CD4-positive, alpha-beta T cell treated with Interleukin-4 for 1 hour (primary cell): Measurements from ENCODE around the gene ADAT2.

ENCODE experiments used
- DNase-seq, 2 donors: peaks; one replicate each; pipeline ENCODE4 v3.0.0-alpha.2; 2020 to 2022

ADAT2 gene

DNA sequence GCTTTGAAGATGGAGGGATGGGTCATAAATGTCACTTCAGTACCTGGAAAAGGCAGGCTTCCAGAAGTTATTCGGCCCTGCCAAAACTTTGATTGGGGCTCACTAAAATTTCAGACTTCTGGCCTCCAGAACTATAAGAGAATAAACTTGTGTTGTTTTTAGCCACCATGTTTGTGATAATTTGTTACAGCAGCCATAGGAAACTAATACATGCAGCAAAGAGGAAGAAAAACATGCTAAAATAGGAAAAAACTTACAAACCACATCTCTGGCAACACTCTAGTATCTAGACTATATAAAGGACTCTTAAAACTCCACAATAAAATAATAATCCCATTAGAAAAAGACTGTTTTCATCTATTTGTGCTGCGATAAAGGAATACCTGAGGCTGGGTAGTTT lies 9.5 kb downstream of the ADAT2 start:
- no peak for DNase-seq

DNA sequence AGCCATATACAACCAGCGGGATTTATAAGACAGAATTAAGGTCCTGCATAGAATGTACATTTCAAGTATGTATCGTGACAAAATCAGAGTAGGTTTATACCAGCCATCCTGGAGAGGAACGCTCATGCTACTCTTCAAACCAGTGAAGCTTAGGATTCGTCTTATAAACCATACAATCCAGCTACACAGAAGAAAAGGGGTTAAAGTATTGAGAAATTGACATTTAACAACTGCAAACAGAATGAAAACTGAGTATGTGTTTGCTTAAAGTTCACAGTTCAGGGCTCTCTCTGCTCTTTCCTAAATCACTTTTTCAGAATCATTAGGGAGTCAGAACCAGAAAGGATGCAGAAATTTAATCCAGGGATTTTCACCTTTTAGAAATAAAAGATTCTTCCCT lies 17.9 kb downstream of the ADAT2 start:
- DNase-seq = no peak

DNA sequence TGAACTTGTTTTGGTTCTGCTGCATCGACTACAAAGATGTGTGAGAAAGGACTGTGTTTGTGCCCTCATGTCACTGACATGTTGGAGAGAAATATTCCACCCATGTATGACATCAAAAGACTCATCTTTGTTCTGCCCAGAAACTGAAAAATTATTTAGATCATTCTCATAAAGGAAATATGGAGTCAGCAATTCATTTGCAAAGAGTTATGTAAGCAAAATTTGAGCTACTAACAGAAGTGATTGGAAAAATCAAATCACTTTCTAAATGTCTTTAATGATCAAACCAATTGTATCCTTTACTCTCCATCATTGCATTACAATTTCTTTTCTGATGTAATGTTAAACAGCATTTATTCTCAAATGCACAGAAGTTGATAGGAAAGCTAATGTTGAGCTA lies 19.3 kb downstream of the ADAT2 start:
- DNase-seq = no peak

DNA sequence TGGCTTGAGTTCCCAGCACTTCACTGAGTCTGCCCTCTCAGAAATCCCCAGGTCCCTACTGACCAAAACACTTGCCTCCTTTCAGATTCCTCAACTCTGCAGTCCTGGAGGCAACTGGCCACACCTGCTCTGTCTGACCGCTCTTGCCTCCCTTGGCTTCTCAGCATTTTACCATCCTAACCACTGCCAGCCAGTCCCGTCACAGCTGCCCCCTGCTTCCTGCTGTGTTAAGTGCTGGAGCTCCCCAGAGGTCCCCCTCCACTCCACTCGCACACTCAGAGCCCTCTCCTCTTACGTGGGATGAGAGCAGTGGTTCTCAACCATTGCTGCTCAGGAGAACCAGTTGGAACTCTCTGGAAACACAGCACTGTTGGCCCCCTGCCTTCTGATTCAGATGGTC lies 20.5 kb downstream of the ADAT2 start:
- DNase-seq = no peak

DNA sequence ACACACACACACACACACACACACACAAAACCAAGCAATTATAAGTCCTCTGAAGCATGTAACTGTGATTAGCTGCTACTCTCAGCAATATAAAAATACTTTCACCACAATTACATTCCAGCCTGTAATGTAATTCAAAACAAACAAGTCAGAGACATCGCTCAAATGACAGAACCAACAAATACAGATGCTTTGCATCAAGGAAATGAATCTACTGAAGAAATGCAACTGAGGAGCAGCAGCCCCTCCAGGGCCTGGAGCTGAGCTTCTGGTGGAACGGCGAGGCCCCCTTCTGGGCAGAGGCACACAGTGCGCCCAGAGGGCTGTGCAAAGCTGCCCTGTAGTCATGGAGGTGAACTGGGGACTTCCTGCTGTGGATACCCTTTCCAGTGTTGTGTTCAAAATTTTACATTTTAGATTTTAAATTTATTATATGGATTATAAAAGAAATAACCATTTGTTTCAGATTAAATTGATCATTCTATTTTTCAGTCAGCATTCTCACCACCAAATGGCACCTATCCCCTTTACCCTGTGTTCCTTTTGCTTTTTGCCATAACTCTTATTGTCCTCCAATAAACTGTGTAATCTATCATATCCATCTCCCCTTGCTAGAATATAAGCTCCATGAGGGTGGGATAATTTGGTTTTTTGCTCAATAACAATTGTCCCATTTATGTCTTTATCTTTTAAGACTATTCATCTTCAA lies 23.2 kb downstream of the ADAT2 start:
- DNase-seq = peak; percentile 71

DNA sequence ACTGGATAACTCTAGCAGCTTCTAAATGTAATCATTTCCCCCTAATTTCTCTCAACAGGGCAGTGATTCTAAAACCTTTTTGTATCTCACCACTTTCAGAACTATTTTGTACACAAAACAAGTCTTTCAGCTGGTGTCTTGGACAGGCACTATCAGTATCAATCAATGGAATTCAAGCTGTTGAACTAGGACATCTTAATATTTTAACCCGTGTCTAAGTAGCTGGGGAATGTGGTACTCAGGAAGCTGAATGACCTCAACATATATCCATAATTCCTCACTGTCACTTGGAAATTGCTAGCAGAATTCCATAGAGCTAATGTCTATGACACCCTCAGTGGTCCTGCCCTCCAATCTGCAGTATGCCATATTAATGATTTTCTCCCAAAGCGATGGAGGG lies 24.5 kb downstream of the ADAT2 start:
- DNase-seq = no peak

DNA sequence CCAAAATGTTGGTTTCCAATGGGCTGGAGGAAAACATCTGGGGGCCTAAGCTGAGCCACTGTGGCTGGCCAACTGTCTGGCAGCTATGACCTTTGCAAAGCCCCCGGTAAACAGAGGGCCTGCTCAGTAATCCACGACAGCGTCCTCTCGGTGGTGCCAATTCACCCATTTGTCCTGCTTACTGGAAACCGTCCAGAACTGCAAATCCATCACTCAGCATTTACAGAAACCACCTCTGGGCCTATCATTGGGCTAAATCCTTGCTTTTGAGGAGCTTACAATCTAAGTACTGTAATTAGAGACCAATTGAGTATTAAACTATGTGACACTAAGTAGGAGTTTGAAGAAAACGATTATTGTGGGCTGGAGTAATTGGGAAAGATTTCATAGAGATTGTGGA lies 31.0 kb downstream of the ADAT2 start:
- DNase-seq = no peak

DNA sequence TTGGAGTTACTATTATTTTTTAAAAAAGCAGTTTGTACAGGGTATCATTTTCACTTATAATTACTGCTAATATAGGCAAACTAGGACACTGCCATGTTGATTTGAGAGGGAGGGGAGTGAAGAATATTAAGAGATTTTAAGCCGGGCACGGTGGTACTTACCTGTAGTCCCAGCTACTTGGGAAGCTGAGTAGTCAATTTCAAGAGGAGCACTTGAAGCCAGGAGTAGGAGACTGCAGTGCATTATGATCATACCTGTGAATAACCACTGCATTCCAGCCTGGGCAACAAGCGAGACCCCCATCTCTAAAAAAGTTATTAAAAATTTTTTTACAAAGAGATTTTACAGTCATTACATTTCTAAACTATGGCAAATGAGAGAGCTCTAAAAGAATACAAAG lies 35.7 kb downstream of the ADAT2 start:
- no peak for DNase-seq

DNA sequence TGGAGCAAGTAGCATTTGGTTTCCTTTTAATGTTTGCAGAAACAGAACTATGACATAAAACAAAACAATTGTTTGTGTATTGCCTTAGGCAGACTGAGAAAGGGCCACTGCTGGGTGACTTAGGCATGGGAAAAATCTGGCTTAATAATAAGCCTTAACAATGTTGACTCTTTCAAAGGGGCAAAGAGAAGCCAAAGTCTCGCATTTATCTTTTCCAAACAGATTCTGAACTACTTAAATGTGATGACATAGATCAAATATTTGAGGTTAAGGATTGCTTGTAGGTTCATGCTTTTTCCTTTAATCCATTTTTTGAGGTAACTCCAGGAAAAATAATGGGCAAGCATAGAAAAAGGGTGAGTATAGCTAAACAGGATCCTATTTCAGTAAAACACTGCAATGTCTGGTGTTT lies 39.6 kb downstream of the ADAT2 start:
- DNase-seq = no peak

DNA sequence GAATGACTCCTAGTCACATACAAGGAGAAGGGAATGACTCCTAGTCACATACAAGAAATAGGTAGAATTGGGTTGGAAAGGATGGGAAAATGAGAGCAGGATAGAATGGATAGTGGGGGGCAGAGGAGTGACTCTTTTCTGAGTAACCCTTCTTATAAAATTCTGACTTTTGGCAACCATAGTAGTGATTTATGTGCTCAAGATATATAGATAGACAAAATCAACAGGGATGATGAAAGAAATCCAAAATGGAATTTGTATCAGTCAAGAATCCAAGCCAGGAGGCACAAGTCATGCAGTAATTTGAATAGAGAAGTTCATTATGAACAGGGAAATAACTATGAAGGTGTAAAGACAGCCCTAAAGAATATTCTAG lies 41.7 kb downstream of the ADAT2 start:
- no peak for DNase-seq

DNA sequence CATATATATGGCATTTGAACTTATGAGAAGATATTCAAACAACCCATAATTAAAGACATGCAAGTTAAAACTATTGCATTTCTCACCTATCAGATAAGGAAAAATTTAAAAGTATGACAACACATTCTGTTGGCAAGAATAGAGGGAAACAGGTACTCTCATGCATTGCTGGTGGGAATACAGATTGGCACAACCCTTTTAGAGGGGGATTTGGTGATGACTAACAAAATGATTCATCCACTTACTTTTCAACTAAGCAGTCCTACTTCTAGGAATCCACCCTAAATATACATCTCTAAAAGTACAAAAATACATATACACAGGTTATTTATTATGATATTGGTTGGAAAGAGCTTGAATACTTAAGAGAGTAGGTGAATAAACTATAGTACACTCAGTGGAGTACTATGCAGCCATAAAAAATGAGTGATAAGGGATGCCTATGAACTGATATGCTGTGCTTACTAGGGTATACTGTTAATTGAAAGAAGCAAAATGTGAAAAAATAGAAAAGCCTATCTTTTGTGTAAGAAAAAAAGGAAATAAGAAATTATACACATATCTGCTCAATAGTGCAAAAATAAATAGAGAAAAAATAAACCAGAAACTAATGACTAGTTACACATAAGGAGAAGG lies 42.2 kb downstream of the ADAT2 start:
- DNase-seq = no peak

DNA sequence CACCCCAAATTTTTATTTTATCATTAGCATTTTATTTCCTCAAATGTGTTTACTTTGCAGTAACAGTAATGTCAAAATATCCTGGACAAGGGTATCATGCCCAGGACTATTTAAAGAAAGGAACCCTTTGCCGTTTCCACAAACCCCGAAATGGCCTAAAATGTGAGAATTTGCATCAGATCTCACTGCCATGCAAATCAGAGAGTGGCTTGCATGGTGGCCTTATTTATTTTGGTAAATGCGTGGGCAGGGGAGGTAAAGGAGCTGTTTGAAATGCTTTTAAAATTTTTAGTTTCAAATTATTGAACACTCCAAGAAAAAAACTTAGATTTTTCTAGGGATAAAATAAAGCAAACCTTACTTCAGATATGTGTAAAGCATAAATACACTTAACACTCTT lies 43.8 kb downstream of the ADAT2 start:
- DNase-seq = no peak

DNA sequence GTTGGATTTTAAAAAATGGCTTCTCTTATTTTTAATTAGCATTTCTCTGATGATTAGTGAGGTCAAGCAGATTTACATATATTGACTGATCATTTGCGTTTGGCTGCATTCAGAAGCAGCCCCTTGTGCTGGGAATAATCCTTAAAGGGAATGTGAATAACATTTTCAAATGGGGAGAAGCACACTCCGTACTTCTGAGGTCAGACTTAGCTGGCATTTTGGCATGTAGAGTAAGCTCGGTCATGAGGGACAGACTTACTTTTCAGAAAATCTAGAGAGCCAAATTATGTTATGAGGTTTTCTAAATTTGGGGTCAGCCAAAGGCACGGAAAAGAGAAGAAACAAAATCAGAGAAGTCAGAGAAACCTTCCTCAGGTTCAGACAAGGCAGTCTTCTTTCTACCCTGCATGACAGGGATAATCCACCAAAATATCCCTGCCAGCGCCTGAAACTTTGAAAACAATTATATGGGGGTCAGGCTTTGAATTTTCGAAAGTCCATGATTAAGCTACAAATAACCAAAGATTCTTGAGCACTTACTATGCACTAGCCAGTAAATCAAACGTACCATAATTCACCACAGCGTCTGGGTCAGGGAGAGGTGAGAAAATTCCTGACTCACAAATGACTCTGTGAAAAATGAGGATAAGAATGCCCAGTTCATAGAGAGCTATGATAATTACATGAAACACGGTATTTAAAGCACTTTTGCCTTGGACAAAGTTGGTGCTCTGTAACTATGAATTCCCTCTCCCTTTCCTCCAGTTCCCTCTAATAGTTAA lies 44.9 kb downstream of the ADAT2 start:
- no peak for DNase-seq

DNA sequence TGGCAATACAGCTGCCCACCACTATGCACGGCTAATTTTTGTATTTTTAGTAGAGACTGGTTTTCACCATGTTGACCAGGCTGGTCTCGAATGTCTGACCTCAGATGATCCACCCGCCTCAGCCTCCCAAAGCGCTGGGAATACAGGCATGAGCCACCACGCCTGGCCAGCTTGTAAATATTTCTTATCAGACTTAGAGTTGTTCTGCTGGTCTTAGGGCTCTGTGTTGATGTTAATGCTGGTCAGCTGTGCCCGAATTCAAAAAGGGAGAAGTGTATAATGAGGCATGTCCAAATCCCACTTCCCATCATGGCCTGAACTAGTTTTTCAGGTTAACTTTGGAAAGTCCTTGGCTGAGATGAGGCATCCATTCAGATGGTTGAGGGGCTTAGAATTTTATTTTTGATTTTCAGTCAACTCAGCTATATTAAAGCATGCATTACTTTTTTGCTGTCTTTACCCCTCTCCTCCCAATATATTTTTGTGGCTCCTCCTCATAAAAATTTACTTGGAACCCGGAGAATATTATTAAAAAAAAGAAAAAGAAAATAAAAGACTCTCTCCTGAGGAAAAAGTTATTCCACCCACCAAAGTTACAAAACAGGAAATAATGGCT lies 47.7 kb downstream of the ADAT2 start:
- DNase-seq = no peak

DNA sequence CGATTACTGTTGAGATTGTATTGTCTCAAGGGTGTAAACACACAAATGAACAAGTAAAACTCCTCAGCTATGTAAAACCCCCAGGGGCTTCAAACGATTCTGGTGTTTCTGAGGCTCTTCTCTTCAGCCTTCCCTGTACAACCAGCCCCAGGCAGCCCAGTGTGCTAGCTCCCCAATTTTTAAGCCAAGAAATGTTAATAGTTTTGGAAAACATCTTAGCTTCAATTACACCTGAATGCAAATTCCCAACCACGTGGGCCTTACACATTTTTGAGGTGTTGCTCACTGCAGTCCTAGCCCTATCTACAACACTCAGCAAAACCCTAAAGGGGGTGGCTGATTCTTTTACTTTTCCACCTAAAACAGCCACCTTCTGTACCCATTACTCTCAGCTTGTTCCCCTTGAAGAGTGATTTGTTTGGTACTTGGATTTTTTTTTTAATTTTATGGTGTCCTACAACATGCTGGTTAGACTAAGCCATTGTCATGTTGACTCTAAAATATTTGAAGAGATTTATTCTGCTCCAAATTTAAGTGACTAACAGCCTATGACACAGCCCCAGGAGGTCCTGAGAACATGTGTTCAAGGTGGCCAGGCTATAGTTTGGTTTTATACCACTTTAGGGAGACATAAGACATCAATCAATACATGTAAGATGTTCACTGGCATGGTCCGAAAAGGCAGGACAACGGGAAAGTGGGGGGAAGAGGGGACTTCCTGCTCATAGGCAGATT lies 48.7 kb downstream of the ADAT2 start:
- DNase-seq = no peak

DNA sequence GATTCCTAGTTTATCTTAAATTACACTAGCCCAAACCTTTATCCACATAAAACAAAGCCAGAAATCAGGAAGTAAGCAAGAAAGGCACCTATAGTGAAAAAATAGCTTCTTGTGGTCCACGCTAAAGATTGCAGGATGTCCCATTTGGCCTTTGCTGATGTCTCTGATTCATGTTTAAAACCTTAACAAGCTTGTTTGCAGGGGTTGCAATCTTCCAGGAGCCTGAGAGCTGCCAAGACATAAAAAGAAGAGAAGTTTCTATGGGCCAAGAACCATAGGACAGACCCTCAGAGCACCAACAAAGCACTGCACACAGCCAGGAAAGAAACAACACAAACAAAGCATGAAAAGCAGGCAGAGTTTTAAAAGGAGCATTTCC lies 49.4 kb downstream of the ADAT2 start:
- no peak for DNase-seq

DNA sequence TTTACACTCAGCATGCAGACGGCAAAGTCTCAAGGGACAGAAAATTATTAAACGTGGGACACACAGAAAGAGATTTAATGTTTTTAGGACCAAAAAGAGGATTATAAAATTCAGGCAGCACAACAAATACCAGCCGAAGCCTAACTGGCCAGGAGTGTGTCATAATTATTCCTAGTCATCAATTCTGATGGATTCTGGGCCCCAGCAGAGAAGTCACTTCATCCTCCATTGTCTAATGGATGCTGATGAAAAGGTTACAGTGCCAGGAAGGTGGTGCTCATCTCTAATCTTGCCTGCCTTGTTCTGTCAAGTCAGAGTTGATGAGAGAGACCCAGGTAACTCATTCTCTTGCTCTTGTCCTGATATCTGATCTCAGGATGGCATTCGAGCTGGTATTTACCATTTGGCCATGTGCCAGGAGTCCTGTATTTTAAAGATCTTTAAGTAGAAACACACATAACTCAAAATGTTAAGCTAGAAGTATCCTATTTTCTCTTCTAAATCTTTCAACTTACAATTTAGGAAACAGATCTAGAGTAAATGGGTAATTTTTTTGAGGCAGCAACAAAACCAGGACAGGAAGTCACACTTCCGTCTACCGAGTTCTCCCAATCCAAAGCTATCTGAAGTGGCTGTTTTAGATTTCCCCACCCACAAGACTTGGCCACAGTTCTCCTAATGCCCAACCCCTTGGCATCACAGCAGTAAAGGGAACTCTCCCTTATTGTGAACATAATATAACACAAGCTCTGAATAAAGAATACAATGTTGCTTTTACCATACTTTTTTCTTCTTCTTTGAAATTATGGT lies 50.0 kb downstream of the ADAT2 start:
- peak in 1 of 2 donors; percentile 40 for DNase-seq

DNA sequence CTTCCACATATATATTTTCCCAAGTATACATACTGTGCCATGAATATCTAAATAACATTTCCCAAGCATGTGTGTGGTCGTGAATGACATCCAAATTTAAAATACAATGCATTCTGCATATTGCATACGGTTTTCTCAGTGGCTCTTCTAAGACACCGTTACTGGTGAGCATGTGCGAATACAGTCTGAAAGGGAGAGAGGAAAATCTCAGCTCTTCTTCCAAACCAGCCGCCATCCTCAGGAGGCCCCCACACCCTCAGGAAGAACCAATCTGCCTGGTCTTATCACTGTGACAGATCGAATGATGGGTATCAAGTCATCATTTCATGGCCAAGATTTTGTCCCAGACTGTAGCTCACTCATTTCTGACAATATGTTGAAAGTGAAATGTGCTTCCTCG lies 50.7 kb downstream of the ADAT2 start:
- DNase-seq = no peak

DNA sequence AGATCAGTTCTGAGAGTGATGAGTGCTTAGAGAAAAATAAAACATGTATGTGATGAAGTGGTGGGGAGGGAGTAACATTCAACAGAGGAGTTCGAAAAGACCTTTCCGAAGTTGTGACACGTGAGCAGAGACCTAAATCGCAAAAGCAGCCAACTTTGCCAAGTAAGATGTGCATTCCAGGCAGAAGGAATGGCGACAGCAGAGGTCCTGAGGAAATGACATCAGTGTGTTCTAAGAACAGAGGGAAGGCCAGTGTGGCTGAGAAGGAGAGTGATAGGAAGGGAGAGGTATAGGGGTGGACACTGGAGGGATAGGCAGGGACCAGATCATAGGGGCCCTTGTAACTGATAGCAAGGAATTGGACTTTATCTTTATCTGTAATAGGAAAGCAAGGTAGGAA lies 51.3 kb downstream of the ADAT2 start:
- no peak for DNase-seq

DNA sequence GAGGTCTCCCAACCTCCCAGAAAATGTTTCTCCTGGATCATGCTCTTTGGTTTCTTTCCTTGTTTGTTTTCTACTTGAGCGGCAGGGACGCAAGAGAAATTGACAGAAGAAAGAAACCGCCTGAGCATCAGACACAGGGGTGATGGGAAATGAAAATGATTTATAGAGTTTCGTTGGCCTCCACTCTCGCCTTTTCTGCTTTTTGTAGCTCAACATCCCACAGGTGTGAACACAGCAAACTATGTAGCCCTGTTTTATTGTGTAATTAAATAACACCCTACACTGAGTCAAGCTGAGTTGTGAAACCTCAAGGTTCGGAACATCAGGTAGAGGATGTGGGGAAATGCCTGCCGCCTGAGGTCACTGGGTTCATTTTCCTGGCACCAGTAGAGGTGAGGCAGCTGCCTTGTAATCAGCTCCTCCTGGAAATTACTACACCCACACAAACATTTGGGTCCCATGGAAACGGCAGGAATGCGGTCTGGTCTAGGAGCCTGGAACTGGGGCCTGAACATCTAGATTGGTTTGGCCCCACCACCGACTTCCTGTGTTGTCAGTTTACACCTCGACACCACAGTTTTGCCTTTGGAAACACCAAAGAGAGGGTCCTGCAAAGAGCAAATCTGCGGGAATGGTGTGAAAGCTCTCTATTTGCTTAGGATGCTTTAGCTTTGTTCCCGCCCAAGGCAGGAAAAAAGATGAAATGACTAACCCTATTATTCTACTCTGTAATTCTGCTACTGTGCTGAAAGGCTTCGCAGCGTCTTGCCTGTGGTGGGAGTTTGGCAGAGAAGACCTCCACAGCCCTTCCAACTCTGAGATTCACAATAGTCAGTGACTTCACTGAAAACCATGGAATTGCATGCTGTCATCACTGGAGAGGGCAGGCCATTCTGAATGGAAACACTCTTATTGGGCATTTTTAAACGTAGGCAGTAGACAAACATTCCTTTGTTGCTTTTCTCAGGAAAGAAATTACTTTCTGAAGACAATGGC lies 53.0 kb downstream of the ADAT2 start:
- peak; percentile 38 to 54 for DNase-seq
